GM19395 (cell line): ENCODE results near the gene CAMK1D.

Source experiments
- ATAC-seq: cut with Tn5 transposase; IDR thresholded peaks from one replicate; pipeline ENCODE4 v1.9.1; 2021; ENCODE audit warnings: mild to moderate bottlenecking, moderate library complexity; ENCODE audit not compliant: unreplicated experiment

The CAMK1D gene

DNA sequence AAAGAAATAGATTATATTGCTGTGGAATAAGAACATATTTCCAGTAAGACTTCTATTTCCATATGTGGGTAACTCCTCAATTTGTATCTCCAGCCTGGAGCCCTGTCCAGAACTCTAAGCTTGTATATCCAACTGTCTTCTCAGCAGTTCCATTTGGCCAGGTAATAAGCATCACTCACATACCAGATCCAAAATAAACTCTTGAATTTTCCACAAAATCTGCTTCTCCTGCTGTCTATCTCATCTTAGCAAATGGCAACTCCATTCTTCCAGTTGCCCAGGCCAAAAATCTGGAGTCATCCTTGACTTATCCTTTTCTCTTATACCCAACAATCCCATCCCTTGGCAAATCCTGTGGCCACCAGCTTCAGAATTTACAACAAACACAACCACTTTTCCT lies 325.8 kb downstream of the CAMK1D start:
- no peak for ATAC-seq

DNA sequence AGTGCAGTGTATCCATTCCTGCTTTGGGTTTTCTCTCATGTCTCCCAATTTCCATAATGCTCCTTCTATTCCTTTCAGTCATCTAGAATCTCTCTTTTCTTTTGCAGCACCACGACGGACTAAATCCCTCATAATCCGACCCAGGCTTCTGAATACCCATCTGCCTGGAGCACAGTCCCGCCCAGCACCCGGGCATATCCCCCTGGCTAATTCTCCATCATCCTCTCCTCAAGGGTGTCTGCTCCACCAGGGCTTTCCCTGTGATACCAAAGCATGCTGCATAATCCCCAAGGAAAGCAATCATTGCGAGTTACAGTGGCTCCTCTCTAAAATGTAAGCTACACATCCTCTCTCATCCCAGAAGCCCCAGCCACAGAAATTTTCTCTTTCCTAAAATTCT lies 330.3 kb downstream of the CAMK1D start:
- ATAC-seq = no peak

DNA sequence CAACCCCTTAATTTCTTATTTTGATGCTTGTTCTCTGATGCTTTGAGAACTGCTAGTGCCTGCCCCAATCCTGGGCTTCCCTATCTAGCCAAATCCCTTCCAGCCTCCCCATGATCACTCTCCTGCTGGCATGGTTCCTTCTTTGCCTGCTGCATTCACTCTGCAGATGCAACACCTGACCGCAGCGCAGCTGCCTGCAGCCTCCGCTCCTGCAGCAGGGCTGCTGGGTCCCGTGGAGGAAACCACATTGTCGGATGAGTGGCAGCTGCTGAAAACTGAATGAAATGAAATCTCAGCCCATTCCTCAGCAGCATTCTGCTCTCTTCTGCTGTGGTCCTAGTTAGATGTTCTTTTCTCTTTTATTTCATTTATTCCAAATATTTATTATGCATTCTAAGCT lies 331.9 kb downstream of the CAMK1D start:
- ATAC-seq = no peak

DNA sequence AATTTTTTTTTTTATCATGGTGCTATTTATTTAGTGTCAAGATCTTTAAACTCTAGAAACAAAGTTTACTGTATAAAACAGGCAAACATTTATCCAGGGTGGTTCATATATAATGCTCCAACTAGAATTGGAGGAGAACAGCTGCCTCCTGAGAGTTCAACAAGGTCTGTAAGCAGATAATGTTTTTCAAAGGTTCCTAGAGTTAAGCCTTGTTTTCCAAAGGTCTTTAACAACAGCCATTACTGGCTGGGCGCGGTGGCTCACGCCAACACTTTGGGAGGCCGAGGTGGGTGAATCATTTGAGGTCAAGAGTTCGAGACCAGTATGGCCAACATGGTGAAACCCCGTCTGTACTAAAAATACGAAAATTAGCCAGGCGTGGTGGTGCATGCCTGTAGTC lies 335.4 kb downstream of the CAMK1D start:
- ATAC-seq = no peak

DNA sequence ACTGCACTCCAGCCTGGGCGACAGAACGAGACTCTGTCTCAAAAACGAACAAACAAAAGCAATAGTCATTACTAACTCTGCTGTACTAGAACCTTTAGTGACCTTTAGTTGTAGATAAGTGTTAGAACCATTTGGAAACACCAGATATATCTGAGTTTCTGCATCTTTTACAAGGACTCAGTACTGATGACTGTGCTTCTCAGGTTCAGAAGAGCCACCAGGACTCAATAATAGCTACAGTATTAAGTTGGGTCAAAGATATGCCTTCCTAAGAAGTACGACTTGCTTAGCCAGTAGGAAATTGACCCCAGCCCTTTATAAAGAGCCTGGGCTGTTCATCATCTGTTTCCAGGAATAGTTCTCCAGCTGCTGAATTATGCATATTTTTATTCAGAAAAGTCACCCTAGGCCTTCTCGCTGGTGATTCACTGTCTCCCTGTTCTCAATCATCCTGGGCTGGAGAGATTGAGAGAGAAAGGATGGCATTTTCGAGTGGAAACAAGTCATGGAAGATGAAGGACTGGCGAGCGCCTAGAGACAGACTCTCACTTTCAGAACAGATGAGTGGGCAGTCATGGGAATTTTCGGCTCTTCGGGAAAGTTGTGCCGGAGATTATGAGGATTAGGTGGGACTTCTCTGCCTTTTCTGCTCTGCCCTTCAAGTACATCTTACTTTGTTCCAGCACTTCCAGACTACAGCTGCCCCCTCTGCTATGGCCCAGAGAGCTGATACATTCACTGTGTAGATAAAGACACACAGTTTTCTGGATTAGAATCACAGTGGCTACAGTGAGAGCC lies 336.1 kb downstream of the CAMK1D start:
- no peak for ATAC-seq

DNA sequence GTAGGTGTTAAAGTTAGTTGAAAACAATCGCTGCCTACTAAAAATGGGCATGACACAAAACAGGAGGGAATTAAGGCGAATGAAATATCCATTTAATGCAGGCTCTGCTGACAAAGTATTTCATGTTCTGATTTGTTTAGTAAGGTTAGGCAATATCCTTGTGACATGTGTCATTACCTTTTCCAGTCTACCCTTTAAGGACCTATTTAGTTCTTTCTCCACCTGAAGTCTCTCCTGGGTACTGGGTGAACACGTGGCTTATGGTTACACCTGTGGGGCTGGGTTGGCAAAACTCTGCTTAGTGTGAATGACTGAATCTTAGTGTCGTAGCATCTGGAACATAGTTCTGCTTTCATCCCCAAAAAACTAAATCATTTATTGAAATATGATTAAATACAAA lies 338.6 kb downstream of the CAMK1D start:
- ATAC-seq = no peak

DNA sequence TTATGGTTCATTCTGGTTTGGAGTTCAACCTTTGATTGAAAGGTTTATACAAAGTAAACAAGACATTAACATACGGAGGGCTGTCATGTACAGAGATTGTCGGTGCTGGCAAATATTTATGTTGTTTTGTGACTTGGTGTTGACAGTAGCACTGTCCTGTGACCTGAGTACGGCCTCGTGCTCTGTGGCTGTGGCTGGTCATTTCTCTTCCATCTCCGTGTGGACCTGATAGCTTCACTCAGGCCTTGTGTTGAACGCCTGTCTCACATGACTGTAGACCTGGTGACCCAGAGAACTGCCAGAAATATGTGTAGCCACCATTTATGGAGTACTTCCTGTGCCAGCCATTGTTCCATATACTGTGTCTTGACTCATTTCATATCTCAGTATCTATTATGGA lies 340.5 kb downstream of the CAMK1D start:
- no peak for ATAC-seq

DNA sequence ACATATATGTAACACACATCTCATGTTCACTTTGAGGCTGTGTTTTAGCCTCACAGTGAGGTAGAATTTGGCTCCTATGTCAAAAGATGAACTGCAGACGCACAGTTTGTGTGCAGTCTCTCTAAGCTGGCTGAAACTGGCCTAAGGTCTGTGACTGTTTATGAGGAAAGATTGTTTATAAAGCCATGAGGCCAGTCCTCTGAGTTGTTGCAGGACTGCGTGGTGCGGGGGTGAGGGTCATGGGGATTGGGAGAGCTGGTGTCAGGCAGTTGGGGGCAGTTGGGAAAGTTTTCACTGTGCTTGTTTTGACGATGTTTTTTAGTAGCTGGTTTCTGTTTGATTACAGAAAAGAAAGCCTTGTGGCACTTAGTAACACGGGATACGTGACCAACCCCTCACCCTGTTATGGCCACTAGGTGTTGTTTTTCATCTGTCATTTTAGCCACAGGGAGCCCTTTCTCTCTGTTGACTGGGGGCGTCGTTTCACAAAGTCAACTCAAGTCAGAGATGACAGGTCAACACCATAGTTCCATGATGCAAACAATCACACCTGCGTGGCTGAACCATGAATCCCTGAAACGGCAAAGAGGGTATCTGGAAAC lies 341.3 kb downstream of the CAMK1D start:
- no peak for ATAC-seq

DNA sequence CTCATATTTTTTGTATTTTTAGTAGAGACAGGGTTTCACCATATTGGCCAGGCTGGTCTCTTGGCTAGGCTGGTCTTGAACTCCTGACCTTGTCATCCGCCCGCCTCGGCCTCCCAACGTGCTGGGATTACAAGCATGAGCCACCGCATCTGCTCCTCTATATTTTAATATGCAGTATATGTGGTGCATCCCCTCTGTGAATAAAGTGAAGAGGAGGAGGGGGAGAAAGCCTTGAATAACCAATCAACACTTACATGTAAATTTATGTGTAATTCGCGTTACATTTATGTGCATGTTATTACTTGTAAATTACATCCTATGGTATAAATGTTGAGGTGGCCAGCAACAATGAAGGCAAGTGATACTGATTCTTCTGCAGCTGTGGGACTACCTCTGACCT lies 342.2 kb downstream of the CAMK1D start:
- ATAC-seq = no peak

DNA sequence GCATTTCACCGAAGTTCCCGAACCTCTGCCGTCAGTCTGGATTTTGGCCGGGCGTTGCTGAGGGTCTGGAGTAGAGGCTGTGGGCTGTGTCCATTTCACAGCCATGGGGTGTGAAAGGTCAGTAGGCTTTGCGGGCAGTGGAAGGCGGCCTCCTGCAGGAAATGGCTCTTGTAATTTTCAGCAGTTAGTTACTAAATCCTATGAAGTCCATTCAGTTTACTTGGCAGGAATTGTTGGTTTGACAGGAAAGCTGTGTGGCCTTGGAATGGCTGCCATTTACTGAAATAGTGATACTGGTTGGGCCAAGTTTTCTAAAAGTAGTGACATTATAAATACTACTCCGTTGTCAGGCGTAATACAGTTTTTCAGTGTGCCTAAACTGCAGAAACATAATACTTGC lies 348.4 kb downstream of the CAMK1D start:
- no peak for ATAC-seq

DNA sequence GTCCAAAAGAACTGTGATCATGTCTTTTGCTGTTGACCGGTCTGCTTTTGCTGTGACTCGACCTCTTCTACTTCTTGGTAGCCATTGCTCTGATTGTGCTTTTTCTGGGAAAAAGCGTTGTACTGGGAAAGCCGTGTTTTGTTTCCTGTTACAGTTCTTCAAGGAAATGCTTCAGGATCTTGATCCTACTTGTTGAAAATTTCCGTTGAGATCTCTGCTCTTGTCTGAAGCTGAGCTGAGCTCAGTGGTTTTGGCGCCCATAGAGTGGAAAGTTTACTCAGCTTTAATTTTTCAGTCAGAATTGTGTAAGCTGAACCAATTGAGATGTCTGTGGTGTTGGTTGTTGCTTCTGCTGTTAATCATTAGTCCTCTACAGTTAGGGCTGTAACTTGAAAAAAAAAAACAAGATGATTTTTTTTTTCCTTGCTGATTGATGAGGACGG lies 349.9 kb downstream of the CAMK1D start:
- ATAC-seq = no peak

DNA sequence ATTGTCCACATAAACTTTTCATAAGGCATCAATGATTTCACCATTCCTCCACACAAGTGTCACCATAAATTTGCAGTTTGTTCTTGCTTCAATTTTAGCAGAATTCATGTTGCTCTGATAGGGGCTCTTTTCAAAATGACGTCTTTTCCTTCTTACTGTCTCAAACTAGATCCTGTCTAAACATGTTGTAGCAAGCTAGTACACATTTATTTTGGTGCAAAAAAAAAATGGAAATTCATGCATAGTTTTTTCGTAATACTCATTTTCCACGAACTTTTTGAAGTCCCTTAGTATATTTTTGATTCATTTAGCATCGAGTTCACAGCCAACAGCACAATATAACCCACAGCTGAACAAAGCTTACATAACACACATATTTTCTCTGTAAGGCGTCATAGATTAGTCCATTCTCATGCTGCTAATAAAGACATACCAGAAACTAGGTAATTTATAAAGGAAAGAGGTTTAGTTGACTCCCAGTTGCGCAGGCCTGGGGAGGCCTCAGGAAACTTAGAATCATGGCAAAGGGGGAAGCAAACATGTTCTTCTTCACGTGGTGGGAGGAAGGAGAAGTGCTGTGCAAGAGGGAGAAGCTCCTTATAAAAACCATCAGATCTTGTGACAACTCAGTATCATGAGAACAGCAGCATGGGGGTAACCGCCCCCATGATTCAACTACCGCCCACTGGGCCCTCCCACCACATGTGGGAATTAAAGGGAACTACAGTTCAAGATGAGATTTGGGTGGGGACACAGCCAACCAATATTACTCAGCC lies 350.6 kb downstream of the CAMK1D start:
- ATAC-seq = no peak

DNA sequence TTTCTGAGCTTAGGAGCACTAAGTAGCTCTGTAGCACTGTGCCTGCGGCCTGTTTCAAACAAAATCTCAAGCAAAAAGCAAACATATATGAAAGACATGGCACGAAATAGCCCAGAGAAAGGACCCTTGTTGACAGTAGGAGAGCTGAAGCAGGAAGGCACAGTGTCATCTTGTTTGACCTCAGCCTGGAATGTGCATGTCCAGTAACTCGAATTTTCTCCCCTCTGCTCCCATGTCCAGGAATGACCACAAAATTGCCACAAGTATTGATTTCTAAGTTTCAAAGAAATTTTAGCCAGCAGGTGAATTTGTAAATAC lies 351.2 kb downstream of the CAMK1D start:
- no peak for ATAC-seq

DNA sequence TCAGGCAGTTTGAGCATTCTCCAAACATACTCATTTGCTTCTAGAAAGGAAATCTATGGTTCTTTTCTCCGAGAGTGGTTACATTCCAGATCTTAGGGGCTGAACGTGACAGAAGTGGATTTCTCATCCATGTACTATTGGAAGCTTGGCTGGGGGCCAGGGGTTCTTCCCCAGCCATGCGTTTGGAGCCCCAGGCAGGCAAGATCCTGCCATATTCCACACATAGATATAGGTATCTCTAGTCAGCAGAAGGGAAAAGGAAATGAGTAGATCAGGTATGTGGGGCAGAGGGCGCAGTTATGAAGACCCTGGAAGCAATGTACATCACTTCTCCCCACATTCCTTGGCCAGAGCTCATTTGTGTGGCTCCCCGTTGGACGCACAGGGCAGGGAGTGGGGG lies 352.3 kb downstream of the CAMK1D start:
- no peak for ATAC-seq

DNA sequence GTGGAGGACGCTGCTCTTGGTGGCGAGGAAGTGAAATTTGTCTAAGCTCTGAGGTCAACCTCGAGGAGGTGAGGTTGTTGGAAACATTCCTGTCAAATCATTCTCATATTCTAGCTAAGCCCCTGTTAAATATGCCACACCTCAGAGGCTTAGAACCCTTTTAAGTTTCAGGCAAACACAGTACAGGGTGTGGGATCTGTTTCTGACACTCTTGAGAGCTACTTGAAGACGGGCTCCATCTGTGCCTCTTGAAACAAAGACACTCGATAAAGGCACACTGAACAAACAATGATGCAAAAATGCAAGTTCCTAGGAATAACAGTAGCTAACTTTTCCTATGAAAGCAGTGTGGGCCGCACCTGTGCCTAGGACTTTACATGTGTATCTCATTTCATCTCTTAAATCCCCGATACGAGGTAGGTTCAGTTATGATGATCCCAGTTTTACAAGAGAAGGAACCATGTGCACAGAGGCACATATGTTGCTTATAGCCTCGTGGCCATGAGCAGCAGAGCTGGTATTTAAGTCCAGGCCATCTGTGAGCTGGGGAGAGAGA lies 352.9 kb downstream of the CAMK1D start:
- no peak for ATAC-seq

DNA sequence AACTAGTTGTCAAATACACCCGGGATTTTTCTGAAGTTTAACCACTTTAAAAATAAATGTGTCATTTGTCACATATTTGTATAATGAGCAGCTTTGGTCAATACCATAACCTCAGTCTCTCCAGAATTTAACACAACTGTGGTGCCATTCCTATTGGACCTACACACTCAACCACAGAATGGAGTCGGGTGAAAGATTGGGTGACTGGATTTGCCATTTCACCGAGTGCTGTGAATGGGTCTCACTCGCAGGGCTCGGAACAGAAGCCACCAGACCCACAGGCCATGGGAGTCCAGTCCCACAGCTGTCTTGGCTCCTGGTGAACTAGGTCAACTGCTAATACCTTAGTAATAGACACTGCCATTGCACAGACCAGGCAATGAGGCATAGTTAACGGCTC lies 353.8 kb downstream of the CAMK1D start:
- ATAC-seq = no peak

DNA sequence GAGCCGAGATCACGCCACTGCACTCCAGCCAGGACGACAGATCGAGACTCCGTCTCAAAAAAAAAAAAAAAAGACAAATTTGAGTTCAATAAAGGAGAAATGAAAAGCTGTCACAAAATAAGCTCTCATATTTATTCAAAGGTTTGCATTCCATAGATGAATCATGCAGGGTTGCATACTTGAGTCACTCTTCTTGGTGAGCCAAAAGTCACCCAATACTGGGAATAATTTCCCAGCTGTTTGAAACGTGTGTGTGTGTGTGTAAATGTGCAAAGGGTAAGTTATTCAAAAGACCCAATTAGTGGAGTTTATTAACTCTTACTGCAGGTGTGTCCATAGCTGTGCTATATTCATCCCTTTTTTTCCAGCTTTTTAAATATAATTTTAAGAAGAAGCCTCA lies 354.5 kb downstream of the CAMK1D start:
- ATAC-seq = no peak

DNA sequence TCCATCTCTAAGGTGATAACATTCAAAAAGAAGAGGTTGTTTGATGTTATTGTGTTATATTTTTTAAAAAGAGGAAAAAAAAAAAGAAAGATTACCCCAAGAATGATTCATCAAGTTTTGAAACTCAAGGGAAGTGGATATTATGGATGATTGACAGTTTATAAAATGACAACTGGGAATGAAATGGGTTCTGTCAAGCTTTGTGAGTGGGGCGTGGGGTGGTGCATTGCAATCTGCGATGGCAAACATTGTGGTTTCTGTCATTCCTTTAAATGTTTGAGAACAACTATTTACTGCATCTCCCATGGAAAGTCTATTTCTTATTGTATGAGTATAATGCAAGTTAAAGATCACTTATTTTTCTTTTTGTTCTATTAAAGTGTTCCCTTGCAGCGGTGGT lies 355.1 kb downstream of the CAMK1D start:
- ATAC-seq = no peak

DNA sequence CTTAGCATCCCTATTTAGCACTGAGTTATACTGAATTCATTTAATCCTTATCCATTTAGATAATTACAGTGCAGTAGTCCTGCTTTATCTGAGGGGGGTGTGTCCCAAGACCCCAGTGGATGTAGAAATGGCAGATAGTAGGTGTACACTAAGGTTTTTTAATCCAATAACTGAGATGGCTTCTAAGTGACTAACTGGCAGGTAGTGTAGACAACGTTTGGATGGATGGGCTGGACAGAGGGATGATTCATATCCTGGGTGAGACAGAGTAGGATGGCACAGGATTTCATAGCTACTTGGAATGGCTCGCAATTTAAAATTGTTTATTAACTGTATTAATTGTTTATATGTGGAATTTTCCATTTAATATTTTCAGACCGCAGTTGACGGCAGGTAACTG lies 356.6 kb downstream of the CAMK1D start:
- no peak for ATAC-seq

DNA sequence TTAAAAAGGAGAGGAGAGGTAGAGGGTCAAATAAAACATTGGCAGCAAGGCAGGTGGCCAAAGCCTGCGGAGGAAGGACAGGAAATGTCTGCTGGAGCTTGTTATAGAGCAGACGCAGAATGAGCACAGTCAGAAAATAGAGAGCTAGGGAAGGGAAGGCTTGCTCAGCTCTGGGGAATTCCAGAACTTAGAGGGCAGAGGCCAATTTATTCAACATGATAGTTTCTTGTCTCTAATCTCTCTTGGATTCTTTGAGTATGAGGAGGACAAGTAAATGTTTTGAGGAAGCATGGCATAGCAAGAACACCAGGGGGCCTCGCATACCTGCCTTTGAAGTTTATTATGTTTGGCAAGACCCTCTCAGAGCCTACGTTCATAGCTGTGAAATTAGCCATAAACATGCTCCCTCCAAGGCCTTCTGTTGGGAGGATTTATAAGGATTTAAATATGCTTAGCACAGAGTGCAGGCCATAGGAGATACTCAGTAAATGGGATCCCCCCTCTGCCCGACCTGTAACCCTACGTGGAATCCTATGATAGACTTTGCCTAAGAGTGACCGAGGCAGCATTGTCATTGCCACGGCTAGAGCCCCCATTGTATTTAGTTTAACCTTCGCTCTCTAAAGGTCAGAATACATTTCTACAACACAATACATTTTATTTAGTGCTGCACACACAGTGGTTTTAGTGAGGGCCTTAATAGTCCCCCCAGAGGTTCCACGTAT lies 358.3 kb downstream of the CAMK1D start:
- no peak for ATAC-seq

DNA sequence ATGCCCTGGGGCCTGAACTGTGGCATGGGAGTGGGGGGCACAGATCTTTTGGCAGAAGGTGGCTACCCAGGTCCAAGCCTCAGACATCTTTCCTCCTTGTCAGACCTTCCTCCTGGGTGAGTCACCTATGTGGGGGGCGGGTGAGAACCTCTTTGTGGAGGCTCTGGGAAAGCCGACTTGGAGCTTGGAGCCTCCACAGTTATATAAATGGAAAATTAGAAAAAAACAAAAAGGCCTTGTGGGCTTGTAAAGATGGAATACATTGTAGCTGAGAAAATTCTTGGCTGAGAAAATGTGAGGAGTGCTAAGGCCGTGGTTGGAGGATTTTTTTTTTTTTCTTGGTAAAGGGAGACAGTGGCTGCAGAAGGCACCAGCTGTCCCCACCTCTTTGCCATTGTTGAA lies 359.7 kb downstream of the CAMK1D start:
- ATAC-seq = no peak
